SK-N-SH treated with all-trans-retinoic acid at 6 μM for 48 hours (cell line): ENCODE measurements around the gene PEX5L.

ENCODE experiments used
- ATAC-seq: fragments of 200-7000 bp; cut with Tn5 transposase; 3 replicates; pipeline ENCODE4 v1.9.1; 2020; ENCODE audit warnings: mild to moderate bottlenecking, moderate library complexity
- ARNTL ChIP-seq: fragments of 450-650 bp; formaldehyde crosslinking; IDR thresholded peaks from 2 replicates; pipeline ENCODE4 v1.5.0; 2020; ENCODE audit warnings: low read depth, mild to moderate bottlenecking, moderate library complexity, borderline replicate concordance
- CSDC2 ChIP-seq: fragments of 250-450 bp; sonication (Bioruptor Pico); IDR thresholded peaks from 2 replicates; pipeline ENCODE4 v1.5.0; 2020; ENCODE audit warnings: mild to moderate bottlenecking, moderate library complexity
- ESRRG ChIP-seq: fragments of 250-450 bp; sonication (Bioruptor Pico); IDR thresholded peaks from 2 replicates; pipeline ENCODE4 v1.6.1; 2021; ENCODE audit warnings: mild to moderate bottlenecking
- ISL1 ChIP-seq: fragments of 250-450 bp; sonication (Bioruptor Pico); IDR thresholded peaks from 2 replicates; pipeline ENCODE4 v2.1.2; 2022; ENCODE audit warnings: mild to moderate bottlenecking, moderate library complexity
- OSR1 ChIP-seq: fragments of 250-450 bp; sonication (Bioruptor Pico); IDR thresholded peaks from 2 replicates; pipeline ENCODE4 v1.8.0; 2022; ENCODE audit warnings: moderate library complexity, mild to moderate bottlenecking, inconsistent platforms
- RARB ChIP-seq: fragments of 250-450 bp; sonication (Bioruptor Pico); IDR thresholded peaks from 2 replicates; pipeline ENCODE4 v1.8.0; 2021; ENCODE audit warnings: mild to moderate bottlenecking, moderate library complexity
- SNAI2 ChIP-seq: fragments of 250-450 bp; sonication (Bioruptor Pico); IDR thresholded peaks from 2 replicates; pipeline ENCODE4 v1.5.0; 2020; ENCODE audit warnings: mild to moderate bottlenecking, moderate library complexity
- TOX ChIP-seq: fragments of 250-450 bp; sonication (Bioruptor Pico); IDR thresholded peaks from 2 replicates; pipeline ENCODE4 v1.8.0; 2021; ENCODE audit warnings: mild to moderate bottlenecking, moderate library complexity, borderline replicate concordance
- ZC3H10 ChIP-seq: fragments of 250-450 bp; sonication (Bioruptor Pico); IDR thresholded peaks from 2 replicates; pipeline ENCODE4 v1.5.1; 2021; ENCODE audit warnings: mild to moderate bottlenecking, moderate library complexity
- ZFP3 ChIP-seq: fragments of 250-450 bp; sonication (Bioruptor Pico); IDR thresholded peaks from 2 replicates; pipeline ENCODE4 v1.5.0; 2020; ENCODE audit warnings: mild to moderate bottlenecking, moderate library complexity
- ZFP30 ChIP-seq: fragments of 450-650 bp; formaldehyde crosslinking; IDR thresholded peaks from 2 replicates; pipeline ENCODE4 v1.5.0; 2022; ENCODE audit warnings: mild to moderate bottlenecking, moderate library complexity
- ZNF565 ChIP-seq: fragments of 450-650 bp; formaldehyde crosslinking; conservative IDR thresholded peaks from 2 replicates; pipeline ENCODE4 v1.5.0; 2020; ENCODE audit warnings: low read depth, mild to moderate bottlenecking, moderate library complexity
- ZNF70 ChIP-seq: fragments of 450-650 bp; formaldehyde crosslinking; IDR thresholded peaks from 2 replicates; pipeline ENCODE4 v1.5.0; 2020; ENCODE audit warnings: mild to moderate bottlenecking, moderate library complexity
- TF ChIP-seq, protein P1 (sequence below): fragments of 250-450 bp; sonication (Bioruptor Pico); IDR thresholded peaks from 2 replicates; pipeline ENCODE4 v1.5.1; 2020; ENCODE audit warnings: low read depth, mild to moderate bottlenecking, moderate library complexity
- TF ChIP-seq, protein P2 (sequence below): fragments of 250-450 bp; sonication (Bioruptor Pico); IDR thresholded peaks from 2 replicates; pipeline ENCODE4 v1.5.1; 2021; ENCODE audit warnings: mild to moderate bottlenecking, moderate library complexity
- TF ChIP-seq, protein P3 (sequence below): fragments of 250-450 bp; sonication (Bioruptor Pico); IDR thresholded peaks from 2 replicates; pipeline ENCODE4 v1.5.0; 2020; ENCODE audit warnings: mild to moderate bottlenecking, moderate library complexity
- TF ChIP-seq, protein P4 (sequence below): fragments of 250-450 bp; sonication (Bioruptor Pico); IDR thresholded peaks from 2 replicates; pipeline ENCODE4 v1.8.0; 2020; ENCODE audit warnings: mild to moderate bottlenecking, moderate library complexity, borderline replicate concordance
- TF ChIP-seq, protein P5 (sequence below): fragments of 250-450 bp; sonication (Bioruptor Pico); IDR thresholded peaks from 2 replicates; pipeline ENCODE4 v1.8.0; 2021; ENCODE audit warnings: low read depth, mild to moderate bottlenecking, moderate library complexity, borderline replicate concordance

The PEX5L gene, protein sequence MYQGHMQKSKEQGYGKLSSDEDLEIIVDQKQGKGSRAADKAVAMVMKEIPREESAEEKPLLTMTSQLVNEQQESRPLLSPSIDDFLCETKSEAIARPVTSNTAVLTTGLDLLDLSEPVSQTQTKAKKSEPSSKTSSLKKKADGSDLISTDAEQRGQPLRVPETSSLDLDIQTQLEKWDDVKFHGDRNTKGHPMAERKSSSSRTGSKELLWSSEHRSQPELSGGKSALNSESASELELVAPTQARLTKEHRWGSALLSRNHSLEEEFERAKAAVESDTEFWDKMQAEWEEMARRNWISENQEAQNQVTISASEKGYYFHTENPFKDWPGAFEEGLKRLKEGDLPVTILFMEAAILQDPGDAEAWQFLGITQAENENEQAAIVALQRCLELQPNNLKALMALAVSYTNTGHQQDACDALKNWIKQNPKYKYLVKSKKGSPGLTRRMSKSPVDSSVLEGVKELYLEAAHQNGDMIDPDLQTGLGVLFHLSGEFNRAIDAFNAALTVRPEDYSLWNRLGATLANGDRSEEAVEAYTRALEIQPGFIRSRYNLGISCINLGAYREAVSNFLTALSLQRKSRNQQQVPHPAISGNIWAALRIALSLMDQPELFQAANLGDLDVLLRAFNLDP

DNA sequence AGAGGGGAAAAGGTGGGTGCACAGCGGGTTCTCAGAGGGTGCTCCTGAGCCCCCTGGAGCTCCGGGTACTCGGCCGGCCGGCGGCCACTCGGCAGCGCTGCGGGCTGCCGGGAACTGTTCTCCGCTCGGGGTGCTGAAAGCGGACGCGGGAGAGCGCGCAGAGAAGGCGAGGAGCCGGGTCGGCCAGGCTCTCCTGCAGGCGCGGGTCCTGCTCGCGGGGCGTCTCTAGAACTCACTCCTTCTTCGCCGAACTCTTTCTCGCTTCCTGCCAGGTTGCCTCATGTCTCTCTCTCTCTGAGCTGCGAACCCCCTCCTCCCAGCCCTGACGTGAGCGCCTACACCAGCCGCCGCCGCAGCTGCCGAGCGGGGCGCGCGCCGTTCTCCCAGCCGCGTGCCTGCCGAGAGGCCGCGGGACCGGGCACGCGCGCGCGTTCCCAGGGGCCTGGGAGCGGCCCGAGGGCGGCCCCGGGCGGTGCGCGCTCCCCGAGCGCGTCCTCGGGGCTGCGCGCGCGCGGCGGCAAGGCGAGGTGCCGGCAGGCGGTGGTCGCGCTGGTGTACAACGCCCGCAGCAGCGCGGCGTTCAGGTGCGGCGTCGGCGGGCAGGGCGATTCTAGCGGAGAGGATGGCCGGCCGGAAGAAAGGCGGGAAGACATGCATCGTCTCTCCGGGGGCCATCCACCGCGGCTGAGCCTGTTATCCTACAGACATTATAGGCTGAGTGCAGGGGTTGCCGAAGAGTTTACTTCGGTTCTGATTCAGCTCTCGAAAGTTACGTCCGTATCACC lies at the start of gene PEX5L:
PEX5L (minus strand) TSS at position 267 of the 785 bp plus-strand sequence. CDS start 338 bp downstream, outside the sequence.
- peak; percentile 42; the same call in 1 of the 2 replicates for TF ChIP-seq ZFP3 (CRISPR knock-in tag)
- peak; percentile 35; the same call in 1 of the 2 replicates for TF ChIP-seq CSDC2 (CRISPR knock-in tag)
- no peak for TF ChIP-seq ISL1 (CRISPR knock-in tag)
- TF ChIP-seq ARNTL (CRISPR knock-in tag) = no peak
- ATAC-seq = peak; percentile 100

DNA sequence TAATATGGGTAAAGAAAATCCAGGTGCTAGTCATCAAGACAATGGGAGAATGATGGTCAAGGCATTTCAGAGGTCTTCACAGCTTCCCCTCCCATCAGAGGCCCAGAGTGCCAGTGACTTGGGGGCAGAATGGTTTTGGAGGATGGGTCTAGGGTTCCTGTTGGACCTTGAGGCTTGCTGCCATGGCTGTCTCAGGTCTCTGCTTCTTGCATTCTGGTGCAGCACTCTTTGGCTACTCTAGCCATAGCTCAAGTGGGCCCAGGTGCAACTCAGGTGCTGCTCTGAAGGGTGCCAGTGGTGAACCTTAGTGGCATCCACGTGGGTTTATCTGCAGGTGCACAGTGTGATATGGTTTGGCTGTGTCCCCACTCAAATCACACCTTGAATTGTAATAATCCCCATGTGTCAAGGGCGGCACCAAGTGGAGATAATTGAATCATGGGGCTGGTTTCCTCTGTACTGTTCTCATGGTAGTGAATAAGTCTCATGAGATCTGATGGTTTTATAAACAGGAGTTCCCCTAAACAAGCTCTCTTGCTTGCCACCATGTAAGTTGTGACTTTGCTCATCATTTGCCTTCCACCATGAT lies 48.5 kb upstream of the PEX5L start:
- ATAC-seq = no peak
- no peak for TF ChIP-seq ESRRG (CRISPR knock-in tag)
- no peak for TF ChIP-seq TOX
- no peak for TF ChIP-seq ZFP30 (CRISPR knock-in tag)
- TF ChIP-seq, protein P1, sequence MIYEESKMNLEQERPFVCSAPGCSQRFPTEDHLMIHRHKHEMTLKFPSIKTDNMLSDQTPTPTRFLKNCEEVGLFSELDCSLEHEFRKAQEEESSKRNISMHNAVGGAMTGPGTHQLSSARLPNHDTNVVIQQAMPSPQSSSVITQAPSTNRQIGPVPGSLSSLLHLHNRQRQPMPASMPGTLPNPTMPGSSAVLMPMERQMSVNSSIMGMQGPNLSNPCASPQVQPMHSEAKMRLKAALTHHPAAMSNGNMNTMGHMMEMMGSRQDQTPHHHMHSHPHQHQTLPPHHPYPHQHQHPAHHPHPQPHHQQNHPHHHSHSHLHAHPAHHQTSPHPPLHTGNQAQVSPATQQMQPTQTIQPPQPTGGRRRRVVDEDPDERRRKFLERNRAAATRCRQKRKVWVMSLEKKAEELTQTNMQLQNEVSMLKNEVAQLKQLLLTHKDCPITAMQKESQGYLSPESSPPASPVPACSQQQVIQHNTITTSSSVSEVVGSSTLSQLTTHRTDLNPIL (CRISPR knock-in tag) = no peak
- TF ChIP-seq, protein P2, sequence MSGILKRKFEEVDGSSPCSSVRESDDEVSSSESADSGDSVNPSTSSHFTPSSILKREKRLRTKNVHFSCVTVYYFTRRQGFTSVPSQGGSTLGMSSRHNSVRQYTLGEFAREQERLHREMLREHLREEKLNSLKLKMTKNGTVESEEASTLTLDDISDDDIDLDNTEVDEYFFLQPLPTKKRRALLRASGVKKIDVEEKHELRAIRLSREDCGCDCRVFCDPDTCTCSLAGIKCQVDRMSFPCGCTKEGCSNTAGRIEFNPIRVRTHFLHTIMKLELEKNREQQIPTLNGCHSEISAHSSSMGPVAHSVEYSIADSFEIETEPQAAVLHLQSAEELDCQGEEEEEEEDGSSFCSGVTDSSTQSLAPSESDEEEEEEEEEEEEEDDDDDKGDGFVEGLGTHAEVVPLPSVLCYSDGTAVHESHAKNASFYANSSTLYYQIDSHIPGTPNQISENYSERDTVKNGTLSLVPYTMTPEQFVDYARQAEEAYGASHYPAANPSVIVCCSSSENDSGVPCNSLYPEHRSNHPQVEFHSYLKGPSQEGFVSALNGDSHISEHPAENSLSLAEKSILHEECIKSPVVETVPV = no peak
- no peak for TF ChIP-seq ZNF70 (CRISPR knock-in tag)
- TF ChIP-seq, protein P3, sequence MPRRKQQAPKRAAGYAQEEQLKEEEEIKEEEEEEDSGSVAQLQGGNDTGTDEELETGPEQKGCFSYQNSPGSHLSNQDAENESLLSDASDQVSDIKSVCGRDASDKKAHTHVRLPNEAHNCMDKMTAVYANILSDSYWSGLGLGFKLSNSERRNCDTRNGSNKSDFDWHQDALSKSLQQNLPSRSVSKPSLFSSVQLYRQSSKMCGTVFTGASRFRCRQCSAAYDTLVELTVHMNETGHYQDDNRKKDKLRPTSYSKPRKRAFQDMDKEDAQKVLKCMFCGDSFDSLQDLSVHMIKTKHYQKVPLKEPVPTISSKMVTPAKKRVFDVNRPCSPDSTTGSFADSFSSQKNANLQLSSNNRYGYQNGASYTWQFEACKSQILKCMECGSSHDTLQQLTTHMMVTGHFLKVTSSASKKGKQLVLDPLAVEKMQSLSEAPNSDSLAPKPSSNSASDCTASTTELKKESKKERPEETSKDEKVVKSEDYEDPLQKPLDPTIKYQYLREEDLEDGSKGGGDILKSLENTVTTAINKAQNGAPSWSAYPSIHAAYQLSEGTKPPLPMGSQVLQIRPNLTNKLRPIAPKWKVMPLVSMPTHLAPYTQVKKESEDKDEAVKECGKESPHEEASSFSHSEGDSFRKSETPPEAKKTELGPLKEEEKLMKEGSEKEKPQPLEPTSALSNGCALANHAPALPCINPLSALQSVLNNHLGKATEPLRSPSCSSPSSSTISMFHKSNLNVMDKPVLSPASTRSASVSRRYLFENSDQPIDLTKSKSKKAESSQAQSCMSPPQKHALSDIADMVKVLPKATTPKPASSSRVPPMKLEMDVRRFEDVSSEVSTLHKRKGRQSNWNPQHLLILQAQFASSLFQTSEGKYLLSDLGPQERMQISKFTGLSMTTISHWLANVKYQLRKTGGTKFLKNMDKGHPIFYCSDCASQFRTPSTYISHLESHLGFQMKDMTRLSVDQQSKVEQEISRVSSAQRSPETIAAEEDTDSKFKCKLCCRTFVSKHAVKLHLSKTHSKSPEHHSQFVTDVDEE (CRISPR knock-in tag) = no peak

DNA sequence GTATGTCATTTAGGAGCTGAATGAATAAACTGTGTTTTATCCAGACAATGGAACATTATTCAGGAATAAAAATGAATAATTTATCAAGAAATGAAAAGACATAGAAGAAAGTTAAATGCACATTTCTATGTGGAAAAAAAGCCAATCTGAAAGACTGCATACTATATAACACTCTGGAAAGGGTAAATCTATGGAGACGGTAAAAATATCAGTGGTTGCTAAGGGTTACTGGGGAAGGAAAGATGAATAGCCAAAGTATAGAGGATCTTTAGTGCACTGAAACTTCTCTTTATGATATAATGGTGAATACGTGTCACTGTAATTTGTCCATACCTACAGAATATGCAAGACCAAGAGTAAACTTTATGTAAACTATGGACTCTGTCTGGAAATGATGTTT lies 46.0 kb upstream of the PEX5L start:
- no peak for ATAC-seq
- no peak for TF ChIP-seq CSDC2 (CRISPR knock-in tag)
- TF ChIP-seq RARB = no peak
- TF ChIP-seq ZC3H10 (CRISPR knock-in tag) = no peak
- TF ChIP-seq, protein P3 (CRISPR knock-in tag) = no peak
- TF ChIP-seq ZNF565 = no peak
- no peak for TF ChIP-seq TOX
- no peak for TF ChIP-seq ISL1 (CRISPR knock-in tag)
- TF ChIP-seq ZFP3 (CRISPR knock-in tag) = no peak
- TF ChIP-seq, all 23 proteins: peak for 0

DNA sequence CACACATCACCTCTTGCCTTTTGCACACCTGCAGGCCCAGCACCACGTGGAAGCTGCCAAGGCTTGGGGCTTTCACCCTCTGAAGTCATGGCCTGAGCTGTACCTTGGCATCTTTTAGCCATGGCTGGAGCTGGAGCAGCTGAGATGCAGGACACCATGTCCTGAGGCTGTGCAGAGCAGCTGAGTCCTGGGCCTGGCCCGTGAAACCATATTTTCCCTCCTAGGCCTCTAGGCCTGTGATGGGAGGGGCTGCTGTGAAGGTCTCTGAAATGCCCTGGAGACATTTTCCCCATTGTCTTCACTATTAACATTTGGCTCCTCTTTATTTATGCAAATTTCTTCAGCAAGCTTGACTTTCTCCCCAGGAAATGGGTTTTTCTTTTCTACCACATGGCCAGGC lies 41.9 kb upstream of the PEX5L start:
- no peak for ATAC-seq
- no peak for TF ChIP-seq ZNF565
- TF ChIP-seq, protein P2 = no peak
- TF ChIP-seq, protein P4, sequence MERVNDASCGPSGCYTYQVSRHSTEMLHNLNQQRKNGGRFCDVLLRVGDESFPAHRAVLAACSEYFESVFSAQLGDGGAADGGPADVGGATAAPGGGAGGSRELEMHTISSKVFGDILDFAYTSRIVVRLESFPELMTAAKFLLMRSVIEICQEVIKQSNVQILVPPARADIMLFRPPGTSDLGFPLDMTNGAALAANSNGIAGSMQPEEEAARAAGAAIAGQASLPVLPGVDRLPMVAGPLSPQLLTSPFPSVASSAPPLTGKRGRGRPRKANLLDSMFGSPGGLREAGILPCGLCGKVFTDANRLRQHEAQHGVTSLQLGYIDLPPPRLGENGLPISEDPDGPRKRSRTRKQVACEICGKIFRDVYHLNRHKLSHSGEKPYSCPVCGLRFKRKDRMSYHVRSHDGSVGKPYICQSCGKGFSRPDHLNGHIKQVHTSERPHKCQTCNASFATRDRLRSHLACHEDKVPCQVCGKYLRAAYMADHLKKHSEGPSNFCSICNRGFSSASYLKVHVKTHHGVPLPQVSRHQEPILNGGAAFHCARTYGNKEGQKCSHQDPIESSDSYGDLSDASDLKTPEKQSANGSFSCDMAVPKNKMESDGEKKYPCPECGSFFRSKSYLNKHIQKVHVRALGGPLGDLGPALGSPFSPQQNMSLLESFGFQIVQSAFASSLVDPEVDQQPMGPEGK (CRISPR knock-in tag) = no peak
- TF ChIP-seq SNAI2 = no peak
- TF ChIP-seq ZFP30 (CRISPR knock-in tag) = no peak
- TF ChIP-seq ZNF70 (CRISPR knock-in tag) = no peak
- TF ChIP-seq ZC3H10 (CRISPR knock-in tag) = no peak
- TF ChIP-seq, protein P5, sequence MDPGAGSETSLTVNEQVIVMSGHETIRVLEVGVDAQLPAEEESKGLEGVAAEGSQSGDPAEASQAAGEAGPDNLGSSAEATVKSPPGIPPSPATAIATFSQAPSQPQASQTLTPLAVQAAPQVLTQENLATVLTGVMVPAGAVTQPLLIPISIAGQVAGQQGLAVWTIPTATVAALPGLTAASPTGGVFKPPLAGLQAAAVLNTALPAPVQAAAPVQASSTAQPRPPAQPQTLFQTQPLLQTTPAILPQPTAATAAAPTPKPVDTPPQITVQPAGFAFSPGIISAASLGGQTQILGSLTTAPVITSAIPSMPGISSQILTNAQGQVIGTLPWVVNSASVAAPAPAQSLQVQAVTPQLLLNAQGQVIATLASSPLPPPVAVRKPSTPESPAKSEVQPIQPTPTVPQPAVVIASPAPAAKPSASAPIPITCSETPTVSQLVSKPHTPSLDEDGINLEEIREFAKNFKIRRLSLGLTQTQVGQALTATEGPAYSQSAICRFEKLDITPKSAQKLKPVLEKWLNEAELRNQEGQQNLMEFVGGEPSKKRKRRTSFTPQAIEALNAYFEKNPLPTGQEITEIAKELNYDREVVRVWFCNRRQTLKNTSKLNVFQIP (CRISPR knock-in tag) = no peak
- TF ChIP-seq OSR1 = no peak
- TF ChIP-seq ISL1 (CRISPR knock-in tag) = no peak
